Skin epidermis (tissue), 12 donors: ENCODE data around the gene LIN7A.

Experiments used
- H3K27ac ChIP-seq, 21 experiments: fragments of 200-600 bp; sonication (generic) in 11 of 21; one replicate each; pipeline ENCODE4 v1.5.0; 2020; ENCODE audit warnings: mild to moderate bottlenecking in 3 of 21, inconsistent platforms in 2 of 21, moderate library complexity in 2 of 21
- H3K4me3 ChIP-seq, 7 experiments: fragments of 200-600 bp; sonication (generic) in 2 of 7; one replicate each; pipeline ENCODE4 v1.5.0; 2020; ENCODE audit warnings: inconsistent platforms in 2 of 7, mild to moderate bottlenecking in 2 of 7, moderate library complexity in 1 of 7

The LIN7A gene

DNA sequence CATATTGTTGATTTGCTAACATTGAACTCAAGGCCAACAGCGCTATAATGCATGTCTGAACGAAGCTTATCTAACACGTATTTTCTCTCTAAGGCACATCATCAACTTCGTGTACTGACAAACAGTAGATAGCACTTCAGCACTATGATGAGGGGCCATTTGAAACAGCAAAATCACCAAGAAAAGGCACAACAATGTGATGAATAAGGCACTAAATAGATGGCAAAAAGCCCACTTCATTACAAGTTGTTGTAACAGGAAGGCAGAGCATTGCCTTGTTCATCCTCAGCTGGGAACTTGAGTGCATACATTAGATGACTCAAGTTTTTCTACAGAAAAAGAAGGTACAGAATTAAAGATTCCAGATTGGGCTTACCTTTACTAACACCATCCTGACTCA lies 75.2 kb downstream of the LIN7A start:
- Histone ChIP-seq H3K27ac (peak overlapping the region in 1 of 21 experiments; percentile 20), H3K4me3 (no peak overlapping the region)

- H3K4me3 ChIP-seq, result no peak overlapping the region
- peak overlapping the region in 2 of 21 experiments; percentile 9 to 31 for H3K27ac ChIP-seq
Measured at GRCh38 chr12:80861641-80862378, 75.9 kb downstream of the LIN7A start.

- Histone ChIP-seq H3K27ac (no peak overlapping the region), H3K4me3 (no peak overlapping the region)
Measured at GRCh38 chr12:80860928-80861327, 76.8 kb downstream of the LIN7A start.

DNA sequence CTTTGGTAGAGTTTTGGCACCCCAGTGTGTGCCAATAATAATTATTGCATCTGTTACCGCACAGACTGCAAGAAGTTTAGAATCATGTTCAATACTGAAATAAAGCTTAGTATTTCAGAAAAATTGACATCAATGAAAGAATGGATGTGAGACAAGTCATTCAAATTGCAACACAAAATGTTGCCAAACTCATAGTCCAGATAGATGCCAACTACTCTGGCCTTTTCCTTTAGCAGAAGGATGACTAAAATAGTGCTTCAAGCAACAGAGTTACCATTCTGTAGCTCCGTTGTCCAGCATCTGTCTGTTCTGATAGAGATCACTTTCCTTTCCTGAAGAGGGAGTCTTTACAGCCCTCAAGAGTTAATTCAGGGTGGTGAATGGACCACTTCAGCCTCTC lies 77.5 kb downstream of the LIN7A start:
- Histone ChIP-seq H3K27ac (no peak overlapping the region), H3K4me3 (no peak overlapping the region)

GRCh38 chr12:80858356-80858755 lies 79.4 kb downstream of the LIN7A start:
- Histone ChIP-seq H3K27ac (no peak overlapping the region), H3K4me3 (no peak overlapping the region)

DNA sequence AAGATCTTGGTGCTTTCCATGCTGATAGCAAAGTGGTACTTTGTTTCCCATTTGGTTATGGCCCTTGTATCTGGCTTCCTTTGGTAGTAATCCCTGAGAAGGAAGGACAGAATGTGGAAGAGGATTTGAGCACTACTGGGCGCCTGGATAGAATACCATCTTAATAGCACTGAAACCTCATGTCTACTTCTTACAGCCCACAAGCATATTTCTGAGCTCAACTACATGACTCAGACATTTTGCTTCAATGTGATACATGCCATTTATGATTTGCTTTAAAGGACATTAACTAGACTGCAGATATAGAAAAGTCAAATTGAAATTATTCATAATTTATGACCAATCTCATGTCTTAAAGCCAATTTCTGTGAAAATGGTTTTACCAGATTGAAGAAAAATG lies 80.4 kb downstream of the LIN7A start:
- Histone ChIP-seq H3K27ac (peak overlapping the region in 1 of 21 experiments; percentile 18), H3K4me3 (no peak overlapping the region)

- H3K4me3 ChIP-seq, result no peak overlapping the region
Measured at GRCh38 chr12:80849337-80849736, 88.4 kb downstream of the LIN7A start.

GRCh38 chr12:80848858-80849257 lies 88.9 kb downstream of the LIN7A start:
- H3K27ac ChIP-seq, result no peak overlapping the region
- H3K4me3 ChIP-seq, result no peak overlapping the region

More at GRCh38 chr12:80849337-80849736, 88.4 kb downstream of the LIN7A start:
- no peak overlapping the region for H3K27ac ChIP-seq

DNA sequence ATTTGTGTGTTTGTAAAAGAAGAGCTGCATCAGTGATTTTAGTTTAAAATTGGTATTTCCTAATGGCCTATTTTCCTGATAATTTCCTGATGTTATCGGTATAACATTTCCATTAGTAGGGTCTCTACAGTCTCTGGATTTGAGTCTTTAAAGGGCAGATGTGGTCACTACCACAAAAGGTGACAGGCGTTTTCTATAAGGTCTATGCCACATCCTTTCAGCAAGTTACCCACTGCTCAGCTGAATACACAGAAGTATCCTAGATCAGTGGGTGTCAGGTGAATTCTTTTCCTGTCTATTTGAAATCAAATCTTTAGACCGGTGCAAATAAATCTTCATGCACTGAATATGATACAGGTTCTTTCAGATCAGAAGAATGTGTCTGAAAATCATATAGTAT lies 90.2 kb downstream of the LIN7A start:
- Histone ChIP-seq H3K4me3 (no peak overlapping the region), H3K27ac (no peak overlapping the region)

GRCh38 chr12:80846952-80847351 lies 90.8 kb downstream of the LIN7A start:
- Histone ChIP-seq H3K4me3 (no peak overlapping the region), H3K27ac (no peak overlapping the region)

- Histone ChIP-seq H3K4me3 (no peak overlapping the region), H3K27ac (no peak overlapping the region)
Measured at GRCh38 chr12:80845639-80846038, 92.1 kb downstream of the LIN7A start.

- Histone ChIP-seq H3K27ac (no peak overlapping the region), H3K4me3 (no peak overlapping the region)
Measured at GRCh38 chr12:80843969-80844368, 93.8 kb downstream of the LIN7A start.

DNA sequence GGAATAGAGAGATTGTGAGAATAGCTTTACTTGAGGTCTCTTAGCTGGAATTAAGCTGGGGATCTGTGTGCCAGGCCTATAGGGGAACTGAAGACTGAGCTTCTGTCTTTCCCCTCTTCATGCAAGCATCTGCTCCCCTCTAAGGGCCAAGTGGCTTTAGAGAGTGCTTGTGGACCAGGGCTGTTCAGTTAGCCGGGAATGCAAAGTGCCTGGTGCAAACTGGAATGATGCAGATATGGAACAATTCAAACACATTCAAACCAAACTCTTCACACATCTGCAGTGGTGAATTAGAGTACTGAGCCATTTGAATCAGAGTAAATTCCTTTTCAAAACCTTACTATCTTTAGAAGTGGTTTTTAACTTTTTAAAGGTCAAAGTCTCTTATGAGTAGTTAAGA lies 99.0 kb downstream of the LIN7A start:
- Histone ChIP-seq H3K27ac (no peak overlapping the region), H3K4me3 (no peak overlapping the region)

- H3K4me3 ChIP-seq, result no peak overlapping the region
- no peak overlapping the region for H3K27ac ChIP-seq
Measured at GRCh38 chr12:80838024-80838658, 99.6 kb downstream of the LIN7A start.

DNA sequence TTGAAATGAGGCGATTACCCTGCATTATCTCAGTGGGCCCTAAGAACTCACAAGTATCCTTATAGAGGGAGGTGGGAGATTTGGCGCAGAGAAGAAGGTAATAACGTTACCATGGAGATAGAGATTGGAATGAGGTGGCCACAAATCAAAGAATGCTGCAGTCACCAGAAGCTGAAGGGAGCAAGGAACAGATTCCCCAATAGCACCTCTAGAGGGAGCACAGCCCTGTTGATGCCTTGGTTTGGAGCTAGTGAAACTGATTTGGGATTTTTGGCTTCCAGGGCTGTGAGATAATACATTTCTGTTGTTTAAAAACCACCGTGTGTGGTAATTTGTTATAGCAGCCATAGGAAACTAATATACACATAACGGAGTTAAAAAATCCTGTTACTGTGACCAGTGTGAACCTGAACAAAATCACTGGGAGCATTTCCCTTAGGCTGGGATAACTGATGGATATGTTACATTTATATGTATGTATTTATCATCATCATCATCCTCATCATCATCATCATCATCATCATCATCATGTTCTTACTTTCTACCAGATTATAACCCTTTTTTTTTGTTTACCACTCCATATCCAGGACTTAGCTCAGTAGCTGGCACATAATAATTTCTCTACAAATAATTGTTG lies 100.3 kb downstream of the LIN7A start:
- H3K27ac ChIP-seq, result no peak overlapping the region

DNA sequence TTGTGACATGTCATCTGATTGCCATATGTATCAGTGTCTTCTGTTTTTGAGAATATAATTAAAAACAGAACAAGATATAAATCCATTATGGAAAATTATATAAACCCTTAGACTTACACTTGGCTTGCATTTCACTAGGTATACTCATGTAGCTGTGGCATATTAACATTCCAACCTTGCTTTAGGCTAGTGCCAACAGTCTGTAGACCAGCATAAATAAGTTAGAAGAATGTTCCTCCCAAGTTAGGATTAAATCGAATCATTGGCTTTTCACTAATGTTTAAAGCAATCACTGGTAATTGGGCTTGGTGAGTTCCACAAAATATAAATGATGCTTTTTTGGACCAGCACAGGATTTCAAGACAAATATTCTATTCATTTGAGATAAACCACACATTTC lies 103.0 kb downstream of the LIN7A start:
- no peak overlapping the region for H3K4me3 ChIP-seq
- no peak overlapping the region for H3K27ac ChIP-seq

More for the DNA sequence above, 100.3 kb downstream of the LIN7A start:
- H3K4me3 ChIP-seq, result no peak overlapping the region

GRCh38 chr12:80830533-80831088 lies 107.1 kb downstream of the LIN7A start:
- no peak overlapping the region for H3K27ac ChIP-seq
- H3K4me3 ChIP-seq, result no peak overlapping the region

DNA sequence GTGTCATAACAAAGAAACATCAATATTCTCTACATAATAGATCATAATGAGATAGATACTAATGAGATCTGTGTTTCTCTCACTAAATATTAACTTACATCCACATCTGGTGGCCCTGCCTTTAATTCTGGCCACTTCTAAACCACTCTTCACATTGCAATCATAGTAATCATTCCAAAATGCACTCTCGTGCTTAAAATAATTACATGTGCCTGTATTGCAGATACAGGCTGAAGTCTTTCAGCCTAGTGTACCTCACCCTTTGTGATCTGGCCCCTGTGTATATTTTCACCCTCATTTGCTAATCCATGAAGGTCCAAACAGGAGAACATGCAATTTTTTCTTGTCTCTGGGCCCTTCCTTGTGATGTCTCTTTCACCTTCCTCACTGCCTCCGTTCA lies 108.0 kb downstream of the LIN7A start:
- no peak overlapping the region for H3K27ac ChIP-seq

GRCh38 chr12:80825506-80825905 lies 112.2 kb downstream of the LIN7A start:
- Histone ChIP-seq H3K4me3 (no peak overlapping the region), H3K27ac (no peak overlapping the region)

More for the DNA sequence above, 108.0 kb downstream of the LIN7A start:
- H3K4me3 ChIP-seq, result no peak overlapping the region

DNA sequence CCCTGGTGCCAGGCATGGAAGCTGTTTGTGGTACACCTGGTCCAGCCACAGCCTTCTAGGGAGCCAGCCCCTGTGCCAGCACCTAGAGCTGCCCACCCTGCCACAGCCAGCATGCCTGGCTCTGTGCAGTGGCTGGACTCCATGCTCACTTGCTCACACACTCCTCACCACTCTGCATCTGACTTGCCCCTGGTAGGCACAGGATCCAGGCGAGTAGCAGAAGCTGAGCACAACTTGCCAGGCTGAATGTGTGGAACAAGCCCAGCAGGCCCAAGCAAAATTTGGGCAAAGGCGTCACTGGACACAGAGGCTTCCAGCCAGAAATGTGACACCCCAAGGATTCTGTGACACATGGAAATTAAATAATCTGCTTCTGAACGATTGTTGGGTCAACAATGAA lies 114.3 kb downstream of the LIN7A start:
- H3K4me3 ChIP-seq, result no peak overlapping the region
- H3K27ac ChIP-seq, result no peak overlapping the region

DNA sequence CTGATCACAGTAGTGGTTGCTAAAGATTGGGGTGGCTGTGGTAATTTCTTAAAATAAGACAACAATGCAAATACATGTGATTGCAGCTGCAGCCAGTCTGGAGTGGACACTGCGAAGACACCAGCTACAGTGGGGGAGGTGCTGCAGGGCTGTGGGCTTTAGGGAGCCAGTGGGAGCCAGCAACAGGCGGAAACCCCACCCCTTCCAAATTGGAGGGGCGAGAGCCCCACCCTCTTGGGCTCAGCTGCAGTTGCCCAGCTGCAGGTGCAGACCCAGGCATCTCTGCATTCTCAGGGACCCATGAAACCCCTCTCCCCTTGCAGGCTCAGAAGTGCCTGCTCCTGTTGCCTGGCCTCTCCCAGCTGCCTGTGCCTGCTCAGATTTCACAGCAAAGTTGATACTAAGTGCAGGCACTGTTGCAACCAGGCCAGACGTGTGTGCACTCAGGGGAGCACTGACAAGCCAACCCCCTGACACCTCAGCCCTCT lies 116.2 kb downstream of the LIN7A start:
- Histone ChIP-seq H3K27ac (no peak overlapping the region), H3K4me3 (no peak overlapping the region)
